HG03575 (cell line): Measurements from ENCODE around the gene PFN1.

Experiments used
- ATAC-seq: cut with Tn5 transposase; IDR thresholded peaks from one replicate; pipeline ENCODE4 v1.9.1; 2021; ENCODE audit not compliant: unreplicated experiment, insufficient number of reproducible peaks, low FRiP score; ENCODE audit errors: extremely low read depth

PFN1 gene

GRCh38 chr17:4947411-4948165 lies 742 bp downstream of the PFN1 start:
- ATAC-seq, result no peak

- no peak for ATAC-seq
Measured at GRCh38 chr17:4947010-4947410, 1.3 kb downstream of the PFN1 start.

- ATAC-seq, result no peak
Measured at GRCh38 chr17:4946312-4946976, 1.9 kb downstream of the PFN1 start.

GRCh38 chr17:4945944-4946280 lies 2.4 kb downstream of the PFN1 start:
- ATAC-seq, result no peak

- ATAC-seq, result no peak
Measured at GRCh38 chr17:4945176-4945943, 3.0 kb downstream of the PFN1 start.

GRCh38 chr17:4944554-4945175 lies 3.7 kb downstream of the PFN1 start:
- ATAC-seq, result no peak

GRCh38 chr17:4944163-4944553 lies 4.2 kb downstream of the PFN1 start:
- no peak for ATAC-seq

- no peak for ATAC-seq
Measured at GRCh38 chr17:4942760-4943508, 5.4 kb downstream of the PFN1 start.

- ATAC-seq, result no peak
Measured at GRCh38 chr17:4941319-4941610, 7.1 kb downstream of the PFN1 start.

GRCh38 chr17:4940555-4941318 lies 7.6 kb downstream of the PFN1 start:
- ATAC-seq, result no peak

GRCh38 chr17:4939796-4940554 lies 8.4 kb downstream of the PFN1 start, which contains the start of the genes RNF167 and SLC25A11:
TSS of gene RNF167 (plus strand) at chr17:4940268. CDS start at chr17:4940910, 642 bp downstream.
TSS of gene SLC25A11 (minus strand) at chr17:4940046. CDS start at chr17:4939910, 136 bp downstream.
- peak; percentile 53 for ATAC-seq

- no peak for ATAC-seq
Measured at GRCh38 chr17:4939546-4939795, 8.9 kb downstream of the PFN1 start.

GRCh38 chr17:4938688-4939545 lies 9.4 kb downstream of the PFN1 start:
- no peak for ATAC-seq

- ATAC-seq, result no peak
Measured at GRCh38 chr17:4938069-4938491, 10.2 kb downstream of the PFN1 start.

GRCh38 chr17:4937553-4937952 lies 10.8 kb downstream of the PFN1 start:
- ATAC-seq, result no peak

- no peak for ATAC-seq
Measured at GRCh38 chr17:4936436-4936835, 11.9 kb downstream of the PFN1 start.

GRCh38 chr17:4935650-4936049 lies 12.7 kb downstream of the PFN1 start:
- no peak for ATAC-seq
